Effector CD8-positive, alpha-beta T cell (primary cell): ENCODE results near the gene CYBC1.
A peak's percentile ranks its signal among the peaks of the same experiment; 100 is the strongest.

ENCODE experiments used
- DNase-seq: peaks from one replicate; lab custom pipeline; 2025; lab: John Stamatoyannopoulos, UW

CYBC1 gene

GRCh38 chr17:82410014-82410716 is 40.4 kb downstream of the CYBC1 start:
- DNase-seq, result no peak

DNA sequence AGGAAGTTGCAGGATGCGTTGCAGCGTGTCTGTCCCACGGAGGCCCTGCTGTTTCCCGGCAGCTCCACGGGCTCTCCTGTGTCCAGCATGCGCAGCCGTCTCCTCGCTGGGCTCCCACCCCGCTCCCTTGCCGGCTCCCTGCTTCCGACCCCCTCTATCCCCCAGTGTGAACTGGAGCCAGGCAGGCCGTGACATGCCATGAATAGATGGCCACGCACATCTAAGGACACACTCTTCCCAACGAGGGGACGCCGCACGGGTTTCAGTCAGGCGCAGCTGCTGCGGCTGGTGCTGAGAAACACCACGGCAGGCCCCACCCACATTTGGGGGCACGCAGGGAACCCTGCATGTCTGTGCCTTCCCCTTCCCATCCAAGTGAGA is 41.6 kb downstream of the CYBC1 start:
- no peak for DNase-seq

- no peak for DNase-seq
Measured at GRCh38 chr17:82408288-82408937, 42.1 kb downstream of the CYBC1 start.

GRCh38 chr17:82407255-82407654 is 43.3 kb downstream of the CYBC1 start:
- DNase-seq, result no peak

DNA sequence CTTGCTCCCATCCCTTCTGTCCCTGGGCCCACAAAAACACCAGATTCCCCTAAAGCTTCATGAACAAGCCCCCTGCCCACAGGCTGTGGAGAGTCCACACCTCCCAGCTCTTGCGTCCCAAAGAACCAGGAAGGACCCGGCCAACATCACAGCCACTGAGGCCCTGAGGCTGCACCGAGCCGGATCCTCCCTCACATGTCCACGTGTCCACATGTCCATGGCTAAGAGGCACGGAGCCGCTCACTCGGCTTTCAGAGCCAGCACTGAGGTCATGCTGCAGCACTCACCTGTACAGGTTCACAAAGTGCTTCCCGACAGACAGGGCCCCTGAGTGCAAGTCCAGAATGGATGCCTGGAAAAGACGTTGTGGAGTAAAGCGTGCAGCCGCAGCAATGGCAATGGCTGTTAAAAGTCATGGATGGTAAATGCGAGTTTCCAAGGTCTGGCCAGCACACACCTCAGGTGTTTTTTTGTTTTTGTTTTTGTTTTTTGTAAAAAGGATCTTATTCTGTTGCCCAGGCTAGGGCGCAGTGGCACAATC is 44.4 kb downstream of the CYBC1 start:
- no peak for DNase-seq

- no peak for DNase-seq
Measured at GRCh38 chr17:82405051-82405450, 45.5 kb downstream of the CYBC1 start.

DNA sequence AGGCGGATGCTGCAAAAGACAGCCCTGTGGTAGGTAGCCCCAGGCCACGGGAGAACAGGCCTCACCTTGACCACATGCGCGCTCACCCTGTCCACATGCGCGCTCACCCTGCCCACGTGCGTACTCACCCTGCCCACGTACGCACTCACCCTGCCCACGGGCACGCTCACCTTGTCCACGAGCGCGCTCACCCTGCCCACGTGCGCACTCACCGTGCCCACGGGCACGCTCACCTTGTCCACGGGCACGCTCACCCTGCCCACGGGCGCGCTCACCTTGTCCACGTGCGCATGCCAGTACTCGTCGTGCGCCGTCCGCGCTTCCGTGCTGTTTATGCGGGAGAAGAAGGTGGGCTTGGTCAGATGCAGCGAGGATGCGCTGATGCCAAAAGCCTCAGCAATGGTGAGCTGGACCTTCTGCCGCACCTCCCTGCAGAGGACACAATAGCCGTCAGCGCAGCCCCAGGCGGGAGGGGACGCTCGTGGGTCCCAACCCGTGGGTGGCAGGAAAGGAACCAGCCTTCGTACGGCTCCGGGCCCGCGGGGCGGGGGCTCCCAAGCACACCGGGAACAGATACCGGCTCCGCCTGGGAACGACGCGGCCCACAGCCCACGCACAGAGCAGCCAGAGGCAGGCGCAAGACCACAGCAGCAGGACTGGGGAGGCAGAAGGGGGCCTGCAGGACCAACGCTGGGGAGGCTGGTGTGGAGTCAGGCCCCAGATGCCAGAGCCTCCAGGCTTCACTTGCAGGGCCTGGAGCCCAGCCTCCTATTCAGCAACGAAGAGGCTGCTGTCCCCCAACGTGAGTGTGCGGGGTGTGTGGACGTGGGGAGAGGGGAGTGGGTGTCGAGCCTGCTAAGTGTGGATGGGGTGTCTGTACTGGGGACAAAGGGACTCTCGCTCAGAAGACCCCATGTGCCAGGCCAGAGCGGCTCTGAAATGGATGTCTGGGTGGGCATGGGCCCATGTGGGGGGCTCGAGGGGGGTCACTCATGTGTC is 46.6 kb downstream of the CYBC1 start:
- DNase-seq, result no peak

DNA sequence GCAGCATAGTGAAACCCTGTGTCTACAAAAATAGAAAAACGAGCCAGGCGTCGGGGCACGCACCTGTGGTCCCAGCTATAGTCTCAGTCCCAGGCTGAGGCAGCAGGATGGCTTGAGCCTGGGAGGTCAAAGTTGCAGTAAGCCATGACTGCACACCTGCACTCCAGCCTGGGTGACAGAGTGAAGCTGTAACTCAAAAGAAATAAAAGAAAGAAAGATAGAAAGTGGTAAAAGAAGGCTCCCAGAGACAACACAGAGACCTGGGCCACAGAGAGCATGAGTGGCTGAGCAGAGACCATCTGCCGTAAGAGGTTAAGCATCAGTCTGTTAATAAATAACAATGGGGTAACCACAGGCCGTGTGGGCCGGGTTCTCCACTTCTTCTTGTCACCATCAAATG is 47.7 kb downstream of the CYBC1 start:
- DNase-seq, result no peak

- DNase-seq, result peak; percentile 19
Measured at GRCh38 chr17:82400830-82401229, 49.7 kb downstream of the CYBC1 start.

- no peak for DNase-seq
Measured at GRCh38 chr17:82400206-82400605, 50.3 kb downstream of the CYBC1 start.

DNA sequence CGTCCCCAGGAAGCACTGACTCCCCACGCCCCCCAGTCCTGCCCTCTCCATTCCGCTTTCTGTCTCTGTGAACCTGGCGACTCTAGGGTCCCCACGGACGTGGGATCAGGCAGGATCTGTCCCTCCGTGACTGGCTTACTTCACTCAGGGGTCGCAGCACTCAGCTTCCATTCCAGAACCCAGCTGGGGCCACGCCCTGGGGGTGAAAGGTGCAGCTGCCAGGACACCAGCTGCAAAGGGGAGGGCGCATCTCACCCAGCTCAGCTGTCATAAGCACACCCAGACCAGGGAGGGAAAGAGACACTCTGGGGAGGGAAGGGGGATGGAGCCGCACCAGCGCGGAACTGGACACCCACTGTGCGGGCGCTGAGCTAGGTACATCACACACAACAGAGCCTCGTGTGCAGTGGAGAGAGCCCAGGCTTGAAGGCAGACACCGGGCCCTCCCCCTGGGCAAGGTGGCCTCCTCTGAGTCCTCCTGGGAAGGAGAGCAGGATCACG is 50.9 kb downstream of the CYBC1 start:
- no peak for DNase-seq

DNA sequence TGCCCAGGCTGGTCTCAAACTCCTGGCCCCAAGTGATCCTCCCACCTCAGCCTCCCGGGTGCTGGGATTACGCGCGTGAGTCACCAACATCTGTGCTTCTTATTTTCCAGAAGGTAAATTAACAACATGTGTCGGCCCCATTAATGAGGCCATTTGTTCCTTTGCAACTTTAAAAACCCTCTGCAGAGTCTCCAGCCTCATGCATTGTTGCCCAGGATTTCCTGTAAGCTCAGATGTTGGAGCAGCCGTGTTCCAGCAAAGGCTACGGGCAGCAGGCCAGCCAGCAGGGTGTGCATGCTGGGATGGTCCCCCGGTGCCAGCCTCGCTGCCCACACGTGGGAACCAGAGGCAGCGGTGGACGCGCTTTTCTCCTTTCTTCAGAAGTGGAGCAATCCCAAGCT is 51.5 kb downstream of the CYBC1 start:
- no peak for DNase-seq

- DNase-seq, result no peak
Measured at GRCh38 chr17:82397449-82398335, 52.9 kb downstream of the CYBC1 start.

DNA sequence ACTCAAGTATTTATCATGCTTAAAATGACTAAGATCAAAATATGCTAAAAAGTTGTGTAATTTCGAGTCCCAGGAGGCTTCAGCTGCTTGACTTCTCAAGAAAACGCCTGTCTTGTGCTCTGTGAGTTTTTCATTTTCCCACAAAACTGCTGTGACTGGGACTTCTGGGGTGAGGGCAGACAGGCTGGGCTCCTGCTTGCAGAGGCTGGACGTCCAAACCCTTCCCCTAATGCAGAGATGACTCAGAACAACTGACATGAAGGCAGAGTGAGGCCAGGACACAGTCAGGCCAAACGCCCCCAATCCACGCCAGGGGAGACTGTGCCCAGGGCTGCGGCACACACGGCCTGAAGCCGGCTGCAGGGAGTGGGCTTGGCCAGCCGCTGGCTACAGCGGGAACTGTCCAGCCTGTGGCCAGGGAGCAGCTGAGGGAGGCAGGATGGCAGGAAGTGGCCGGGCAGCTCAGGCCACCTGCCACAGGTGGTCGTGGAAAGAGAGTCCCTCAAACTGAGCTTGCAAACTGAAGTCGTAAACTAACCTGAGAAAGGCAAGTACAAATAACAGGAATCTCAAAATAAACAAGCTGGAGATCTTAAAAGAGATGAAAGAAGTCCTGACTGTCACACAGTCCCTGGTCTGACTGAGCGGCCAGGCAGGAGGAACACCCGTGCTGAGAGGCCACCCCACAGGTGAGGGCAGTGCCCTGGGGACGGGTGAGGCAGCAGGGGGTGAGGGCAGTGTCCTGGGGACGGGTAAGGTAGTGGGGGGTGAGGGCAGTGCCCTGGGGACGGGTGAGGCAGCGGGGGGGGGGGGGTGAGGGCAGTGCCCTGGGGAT is 53.7 kb downstream of the CYBC1 start:
- DNase-seq, result no peak

GRCh38 chr17:82394278-82394677 is 56.3 kb downstream of the CYBC1 start:
- no peak for DNase-seq

- DNase-seq, result no peak
Measured at GRCh38 chr17:82392941-82393340, 57.6 kb downstream of the CYBC1 start.
